D341Med (cell line): ENCODE results near the gene CRLF2.
A peak's percentile ranks its signal among the peaks of the same experiment; 100 is the strongest.
"Not testable (repeated sequence)": the region's sequence is repeated elsewhere in the genome, so short reads cannot be mapped to it uniquely, and the experiment has no call there.

Experiments
- DNase-seq: peaks from one replicate; pipeline ENCODE4 v3.0.0; 2012; ENCODE audit warnings: low spot score

CRLF2 gene, protein sequence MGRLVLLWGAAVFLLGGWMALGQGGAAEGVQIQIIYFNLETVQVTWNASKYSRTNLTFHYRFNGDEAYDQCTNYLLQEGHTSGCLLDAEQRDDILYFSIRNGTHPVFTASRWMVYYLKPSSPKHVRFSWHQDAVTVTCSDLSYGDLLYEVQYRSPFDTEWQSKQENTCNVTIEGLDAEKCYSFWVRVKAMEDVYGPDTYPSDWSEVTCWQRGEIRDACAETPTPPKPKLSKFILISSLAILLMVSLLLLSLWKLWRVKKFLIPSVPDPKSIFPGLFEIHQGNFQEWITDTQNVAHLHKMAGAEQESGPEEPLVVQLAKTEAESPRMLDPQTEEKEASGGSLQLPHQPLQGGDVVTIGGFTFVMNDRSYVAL

DNA sequence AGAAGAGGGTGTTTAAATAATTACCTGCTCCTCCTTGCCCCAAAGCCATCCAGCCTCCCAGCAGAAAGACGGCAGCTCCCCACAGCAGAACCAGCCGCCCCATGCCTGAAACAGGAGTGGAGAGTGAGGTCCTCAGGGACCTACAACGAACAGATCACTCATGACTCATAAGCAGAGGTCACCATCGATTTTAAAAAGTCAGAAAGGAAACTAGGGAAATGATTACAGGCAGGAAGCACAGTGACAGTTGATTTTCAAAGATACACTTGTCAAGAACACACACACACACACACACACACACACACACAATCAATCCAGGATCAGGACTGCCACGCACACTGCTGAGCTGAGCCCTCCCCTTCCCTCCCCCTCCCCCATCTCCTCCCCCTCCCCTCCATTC is at the start of gene CRLF2:
TSS of gene CRLF2 (minus strand) at position 118 of the 400 bp plus-strand sequence. CDS start at position 103, 15 bp downstream.
- DNase-seq = no peak

- DNase-seq = not testable (repeated sequence)
Observed at GRCh38 chrX:1261771-1262170, 49.3 kb upstream of the CRLF2 start.

- DNase-seq = peak; percentile 59
Observed at GRCh38 chrX:1261285-1261684, 48.8 kb upstream of the CRLF2 start.

- no peak for DNase-seq
Observed at GRCh38 chrX:1252861-1253260, 40.4 kb upstream of the CRLF2 start.

DNA sequence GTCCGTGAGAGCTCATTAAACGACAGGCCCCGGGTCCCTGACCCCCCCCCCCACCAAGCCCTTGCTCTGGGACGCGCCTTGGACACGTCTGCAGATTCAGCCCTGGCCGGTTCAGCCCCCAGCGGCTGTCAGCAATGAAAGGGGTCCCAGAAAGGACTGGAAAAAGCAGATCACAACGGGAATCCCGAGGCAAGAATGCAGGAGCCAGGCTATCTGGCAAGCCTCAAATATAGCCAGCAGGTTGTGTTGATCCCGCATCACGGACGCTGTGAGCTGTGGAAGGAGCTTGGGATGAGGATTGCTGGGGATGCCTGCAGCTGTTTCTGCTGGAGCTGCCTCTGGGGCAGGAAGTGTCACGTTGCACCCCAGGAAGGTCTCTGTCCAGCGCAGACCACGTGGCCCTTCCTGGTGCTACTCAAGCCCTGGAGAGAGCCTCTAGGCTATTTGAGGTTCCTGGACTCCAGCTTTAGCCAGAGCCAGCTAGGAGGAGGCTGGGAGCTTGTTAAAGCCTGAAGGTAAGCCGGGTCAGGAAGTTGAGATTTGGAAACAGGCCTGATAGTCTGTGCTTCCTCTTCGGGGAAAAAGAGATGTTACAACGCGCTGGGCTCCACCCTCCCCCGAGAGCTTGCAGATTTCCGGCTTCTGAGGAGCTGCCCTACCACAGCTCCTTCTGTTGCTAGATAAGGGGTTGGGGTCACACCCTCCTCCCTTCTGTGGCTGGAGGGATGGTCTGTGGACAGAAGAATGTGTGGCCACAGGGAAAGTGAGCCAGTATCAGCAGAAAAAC is 36.8 kb upstream of the CRLF2 start:
- DNase-seq = peak; percentile 43

GRCh38 chrX:1248331-1249061 is 36.0 kb upstream of the CRLF2 start:
- peak; percentile 76 for DNase-seq

GRCh38 chrX:1246816-1247215 is 34.4 kb upstream of the CRLF2 start:
- DNase-seq = peak; percentile 75

GRCh38 chrX:1244164-1245076 is 32.0 kb upstream of the CRLF2 start:
- DNase-seq = peak; percentile 75

- no peak for DNase-seq
Observed at GRCh38 chrX:1242891-1243402, 30.5 kb upstream of the CRLF2 start.

DNA sequence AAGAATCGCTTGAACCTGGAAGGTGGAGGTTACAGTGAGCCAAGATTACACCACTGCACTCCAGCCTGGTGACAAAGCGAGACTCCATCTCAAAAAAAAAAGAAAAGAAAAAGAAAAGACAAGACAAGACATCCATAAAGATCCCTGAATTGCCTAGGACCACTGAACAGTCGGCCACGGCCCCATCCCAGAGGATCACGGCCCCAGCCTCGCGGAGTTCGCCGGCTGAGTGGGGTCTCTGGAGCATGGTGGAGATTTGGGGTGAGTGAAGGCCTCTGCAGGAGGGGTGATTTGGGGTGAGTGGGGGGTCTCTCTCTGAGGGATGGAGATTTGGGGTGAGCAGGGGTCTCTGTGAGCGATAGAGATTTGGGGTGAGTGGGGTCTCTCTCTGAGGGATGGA is 28.1 kb upstream of the CRLF2 start:
- not testable (repeated sequence) for DNase-seq

GRCh38 chrX:1239681-1240142 is 27.3 kb upstream of the CRLF2 start:
- DNase-seq = no peak

DNA sequence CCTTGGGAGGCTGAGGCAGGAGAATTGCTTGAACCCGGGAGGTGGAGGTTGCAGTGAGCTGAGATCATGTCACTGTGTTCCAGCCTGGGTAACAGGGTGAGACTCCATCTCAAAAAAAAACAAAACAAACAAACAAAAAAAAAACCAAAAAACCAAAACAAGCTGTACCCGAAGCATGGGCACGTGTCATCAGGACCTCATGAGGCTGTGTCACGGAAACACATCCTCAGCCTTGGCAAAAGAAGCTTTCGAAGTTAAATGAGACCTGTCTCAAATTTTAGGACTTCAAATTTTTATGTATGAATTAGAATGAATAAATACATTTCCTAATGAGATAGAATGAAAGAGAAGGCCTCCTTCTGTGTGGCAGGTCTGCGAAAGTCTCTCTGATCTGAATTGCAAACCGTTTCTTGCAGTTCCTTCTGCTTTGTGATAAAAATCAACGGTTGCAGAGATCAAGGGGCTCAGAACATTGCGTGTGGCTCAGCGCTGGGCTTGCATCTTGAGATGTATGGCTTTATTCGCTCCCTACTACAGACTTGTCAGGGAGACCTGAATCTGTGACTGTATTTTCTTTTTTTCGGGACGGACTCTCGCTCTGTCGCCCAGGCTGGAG is 19.5 kb upstream of the CRLF2 start:
- DNase-seq = peak; percentile 3

- DNase-seq = not testable (repeated sequence)
Observed at GRCh38 chrX:1228101-1228500, 15.7 kb upstream of the CRLF2 start.

GRCh38 chrX:1226249-1226648 is 13.8 kb upstream of the CRLF2 start:
- no peak for DNase-seq

DNA sequence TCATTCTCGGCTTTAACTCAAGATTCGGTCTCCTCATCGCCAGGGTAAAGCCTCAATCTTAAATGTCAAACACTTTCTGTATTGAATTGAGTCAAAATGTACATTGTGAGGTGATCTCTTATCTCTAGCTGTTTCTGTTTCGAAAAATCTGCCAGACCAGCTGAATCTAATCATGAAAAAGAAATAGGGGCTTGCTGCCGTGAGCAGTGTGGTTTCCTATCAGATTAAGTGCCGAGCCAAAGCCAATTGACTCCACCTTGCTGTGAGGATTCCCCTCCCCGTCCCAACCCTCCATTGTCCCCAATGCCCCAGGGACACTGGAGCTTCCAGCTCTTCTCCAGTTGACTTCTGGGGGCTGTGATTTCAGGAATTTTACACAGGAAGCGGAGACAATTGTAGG is 12.5 kb upstream of the CRLF2 start:
- peak; percentile 56 for DNase-seq

- no peak for DNase-seq
Observed at GRCh38 chrX:1223242-1223600, 10.8 kb upstream of the CRLF2 start.

- DNase-seq = no peak
Observed at GRCh38 chrX:1222531-1223241, 10.2 kb upstream of the CRLF2 start.

DNA sequence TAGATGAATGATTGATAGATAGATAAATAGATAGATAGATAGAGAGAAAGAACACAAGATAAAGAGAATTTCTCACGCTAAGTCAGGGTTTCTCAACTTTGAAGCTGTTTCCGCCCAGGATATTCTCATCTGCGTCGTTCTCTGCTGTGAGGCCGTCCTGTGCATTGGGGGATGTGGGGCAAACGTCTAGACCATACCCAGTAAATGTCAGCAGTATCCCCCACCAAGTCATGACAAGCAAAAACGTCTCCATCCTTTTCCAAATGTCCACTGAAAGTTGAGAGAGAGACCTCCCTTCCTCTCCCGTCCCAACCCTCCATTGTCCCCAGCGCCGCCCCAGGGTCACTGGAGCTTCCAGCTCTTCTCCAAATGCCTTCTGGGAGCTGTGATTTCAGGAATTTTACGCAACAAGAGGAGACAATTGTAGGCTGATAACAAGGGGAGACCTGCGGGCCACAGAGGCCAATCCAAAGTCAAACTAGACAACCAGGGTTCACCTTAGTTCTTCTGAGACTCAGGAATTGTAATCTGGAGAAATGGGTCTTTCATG is 8.9 kb upstream of the CRLF2 start:
- no peak for DNase-seq

GRCh38 chrX:1218286-1218685 is 5.8 kb upstream of the CRLF2 start:
- no peak for DNase-seq
